MM.1S (cell line): Measurements from ENCODE around the gene PEX14.

Experiments used
- DNase-seq: peaks from one replicate; pipeline ENCODE4 v3.0.0-alpha.2; 2015
- H2AFZ ChIP-seq: fragments of 300-600 bp; sonication (generic); 2 replicates; pipeline ENCODE4 v1.6.0; 2016; ENCODE audit warnings: antibody characterized with exemption, low read length
- H3F3A ChIP-seq: fragments of 300-600 bp; sonication (generic); 2 replicates; pipeline ENCODE4 v1.6.1; 2016; ENCODE audit warnings: mild to moderate bottlenecking, antibody characterized with exemption, low read length, moderate library complexity, mixed read lengths; ENCODE audit not compliant: insufficient read depth
- H3K27ac ChIP-seq: fragments of 300-600 bp; sonication (generic); 2 replicates; pipeline ENCODE4 v1.5.1; 2016; ENCODE audit warnings: mild to moderate bottlenecking, low read length
- H3K27me3 ChIP-seq: fragments of 300-600 bp; sonication (generic); replicated peaks from 2 replicates; pipeline ENCODE4 v1.6.0; 2016; ENCODE audit warnings: low read length; ENCODE audit not compliant: insufficient read depth
- H3K36me3 ChIP-seq: fragments of 300-600 bp; sonication (generic); replicated peaks from 2 replicates; pipeline ENCODE4 v1.6.1; 2016; ENCODE audit warnings: mild to moderate bottlenecking, low read length, mixed read lengths; ENCODE audit not compliant: insufficient read depth
- H3K4me1 ChIP-seq: fragments of 300-600 bp; sonication (generic); 2 replicates; pipeline ENCODE4 v1.6.1; 2016; ENCODE audit warnings: low read length, mixed read lengths
- H3K4me2 ChIP-seq: fragments of 300-600 bp; sonication (generic); 2 replicates; pipeline ENCODE4 v1.6.0; 2016; ENCODE audit warnings: low read depth, low read length
- H3K4me3 ChIP-seq: fragments of 300-600 bp; sonication (generic); 2 replicates; pipeline ENCODE4 v1.5.1; 2016; ENCODE audit warnings: low read length, mixed read lengths
- H3K79me2 ChIP-seq: fragments of 300-600 bp; sonication (generic); 2 replicates; pipeline ENCODE4 v1.6.1; 2016; ENCODE audit warnings: mixed run types, low read length, mixed read lengths
- H3K9ac ChIP-seq: fragments of 300-600 bp; sonication (generic); 2 replicates; pipeline ENCODE4 v1.6.1; 2016; ENCODE audit warnings: low read length, mixed read lengths
- H3K9me2 ChIP-seq: fragments of 300-600 bp; sonication (generic); replicated peaks from 2 replicates; pipeline ENCODE4 v1.6.1; 2016; ENCODE audit warnings: mild to moderate bottlenecking, low read length, mixed read lengths; ENCODE audit not compliant: insufficient read depth
- H3K9me3 ChIP-seq: fragments of 300-600 bp; sonication (generic); replicated peaks from 2 replicates; pipeline ENCODE4 v1.6.1; 2016; ENCODE audit warnings: mild to moderate bottlenecking, low read length, mixed read lengths; ENCODE audit not compliant: insufficient read depth
- H4K20me1 ChIP-seq: fragments of 300-600 bp; sonication (generic); 2 replicates; pipeline ENCODE4 v1.6.1; 2016; ENCODE audit warnings: mild to moderate bottlenecking, low read length, moderate library complexity, mixed read lengths; ENCODE audit not compliant: insufficient read depth
- CTCF ChIP-seq: fragments of 300-600 bp; sonication (generic); IDR thresholded peaks from 2 replicates; pipeline ENCODE4 v1.5.1; 2016; ENCODE audit warnings: antibody characterized with exemption, low read length, mixed read lengths
- EZH2 ChIP-seq: fragments of 300-600 bp; sonication (generic); optimal IDR thresholded peaks from 2 replicates; pipeline ENCODE3; 2017; ENCODE audit warnings: low read depth, mild to moderate bottlenecking, antibody characterized with exemption, low read length, mixed read lengths
- EZH2phosphoT487 ChIP-seq: fragments of 300-600 bp; sonication (generic); IDR thresholded peaks from 2 replicates; pipeline ENCODE4 v1.6.1; 2018; ENCODE audit warnings: antibody characterized with exemption, low read length

PEX14 gene

DNA sequence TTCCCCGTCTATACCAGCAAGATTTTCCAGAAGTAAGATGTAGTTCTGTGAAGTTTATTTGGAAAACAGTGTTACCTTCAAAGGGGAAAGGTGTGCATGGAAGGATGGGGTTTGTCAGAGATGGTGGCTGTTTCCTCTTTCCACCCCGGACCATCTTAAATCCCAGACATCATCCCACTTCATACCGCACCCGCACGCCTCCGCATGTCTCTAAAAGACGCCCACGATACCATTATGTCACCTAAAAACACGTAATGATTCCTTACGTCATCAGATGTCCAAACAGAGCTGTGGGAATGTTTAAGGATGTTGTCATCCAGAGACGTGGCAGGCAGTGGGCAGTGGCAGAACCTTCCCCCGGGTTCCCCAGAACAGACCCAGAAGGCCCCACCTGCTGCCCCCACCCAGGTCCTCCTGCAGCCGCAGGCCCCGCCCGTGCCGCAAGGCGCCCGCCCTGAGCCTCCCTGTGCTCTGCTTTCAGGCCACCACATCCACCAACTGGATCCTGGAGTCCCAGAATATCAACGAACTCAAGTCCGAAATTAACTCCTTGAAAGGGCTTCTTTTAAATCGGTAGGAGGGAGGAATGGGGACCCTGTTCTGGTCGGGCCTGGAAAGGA is 152.2 kb downstream of the PEX14 start:
- no peak overlapping the region for H2AFZ ChIP-seq
- no peak for DNase-seq
- H3K9me2 ChIP-seq: no peaks in the 10 kb centered on the region
- no peak overlapping the region for H3K27ac ChIP-seq
- no peaks in the 10 kb centered on the region for H3K27me3 ChIP-seq
- H3F3A ChIP-seq: no peaks in the 10 kb centered on the region
- no peaks in the 10 kb centered on the region for H3K4me1 ChIP-seq
- H3K4me2 ChIP-seq: no peak overlapping the region
- no peak overlapping the region for H3K4me3 ChIP-seq
- TF ChIP-seq EZH2 (no peak), EZH2phosphoT487 (no peak)
- no peaks in the 10 kb centered on the region for H3K79me2 ChIP-seq
- no peaks in the 10 kb centered on the region for H3K36me3 ChIP-seq
- no peaks in the 10 kb centered on the region for H3K9me3 ChIP-seq
- no peak overlapping the region for H3K9ac ChIP-seq
- no peaks in the 10 kb centered on the region for H4K20me1 ChIP-seq

GRCh38 chr1:10628685-10629084 is 153.9 kb downstream of the PEX14 start:
- Histone ChIP-seq H3K4me3 (no peak overlapping the region), H3K27me3 (no peaks in the 10 kb centered on the region), H4K20me1 (no peaks in the 10 kb centered on the region), H3K9ac (no peak overlapping the region), H3F3A (no peaks in the 10 kb centered on the region), H3K4me1 (no peaks in the 10 kb centered on the region), H3K36me3 (no peaks in the 10 kb centered on the region), H3K9me3 (no peaks in the 10 kb centered on the region), H2AFZ (no peak overlapping the region), H3K4me2 (no peak overlapping the region), H3K27ac (no peak overlapping the region), H3K9me2 (no peaks in the 10 kb centered on the region), H3K79me2 (no peaks in the 10 kb centered on the region)
- DNase-seq: no peak
- TF ChIP-seq CTCF (no peak), EZH2 (no peak), EZH2phosphoT487 (no peak)

DNA sequence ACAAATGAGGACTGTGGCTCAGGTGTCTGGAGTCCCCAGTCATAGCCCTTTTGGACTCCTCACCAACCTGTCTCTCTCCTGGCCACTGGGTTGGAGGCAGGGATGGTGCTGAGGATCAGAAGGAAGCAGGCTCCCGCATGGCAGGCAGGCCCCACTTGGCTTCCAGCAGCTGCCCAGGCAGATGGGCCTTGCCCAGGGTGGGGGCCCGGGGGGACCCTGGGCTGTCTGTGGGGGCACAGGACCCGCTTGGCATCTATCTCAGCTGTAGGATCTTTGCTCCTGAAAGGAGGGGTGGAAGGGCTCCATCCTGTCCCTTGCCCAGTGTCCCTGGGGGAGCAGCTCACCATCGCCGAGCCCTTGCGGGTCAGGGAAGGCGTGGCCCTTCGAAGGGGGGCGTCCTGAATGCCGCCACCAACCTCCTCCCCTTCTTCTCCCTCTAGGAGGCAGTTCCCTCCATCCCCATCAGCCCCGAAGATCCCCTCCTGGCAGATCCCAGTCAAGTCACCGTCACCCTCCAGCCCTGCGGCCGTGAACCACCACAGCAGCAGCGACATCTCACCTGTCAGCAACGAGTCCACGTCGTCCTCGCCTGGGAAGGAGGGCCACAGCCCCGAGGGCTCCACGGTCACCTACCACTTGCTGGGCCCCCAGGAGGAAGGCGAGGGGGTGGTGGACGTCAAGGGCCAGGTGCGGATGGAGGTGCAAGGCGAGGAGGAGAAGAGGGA is 154.5 kb downstream of the PEX14 start:
- H3K27ac ChIP-seq: no peak overlapping the region
- no peaks in the 10 kb centered on the region for H4K20me1 ChIP-seq
- TF ChIP-seq EZH2phosphoT487 (no peak), EZH2 (no peak), CTCF (no peak)
- no peak for DNase-seq
- no peak overlapping the region for H3K9ac ChIP-seq
- no peaks in the 10 kb centered on the region for H3K4me1 ChIP-seq
- no peak overlapping the region for H3K4me3 ChIP-seq
- no peaks in the 10 kb centered on the region for H3K9me2 ChIP-seq
- no peaks in the 10 kb centered on the region for H3K79me2 ChIP-seq
- H3F3A ChIP-seq: no peaks in the 10 kb centered on the region
- no peak overlapping the region for H2AFZ ChIP-seq
- H3K9me3 ChIP-seq: no peaks in the 10 kb centered on the region
- no peaks in the 10 kb centered on the region for H3K36me3 ChIP-seq
- no peaks in the 10 kb centered on the region for H3K27me3 ChIP-seq
- H3K4me2 ChIP-seq: no peak overlapping the region
